Prostate gland (tissue), 2 donors: Measurements from ENCODE around the gene ABO. TPM values are rescaled to one million over a fixed set of nuclear protein-coding genes. Genes with fewer than 3 reads are reported as not detected.
"Not testable (repeated sequence)": the region's sequence is repeated elsewhere in the genome, so short reads cannot be mapped to it uniquely, and the experiment has no call there.

ENCODE experiments used
- DNase-seq: peaks from one replicate; pipeline ENCODE4 v3.0.0-alpha.2; 2019; ENCODE audit warnings: low spot score
- H3K27ac ChIP-seq, 2 donors: fragments of 200-600 bp; sonication (generic); 2 replicates each; pipeline ENCODE4 v1.5.1; 2017 to 2019
- H3K27me3 ChIP-seq: fragments of 200-600 bp; sonication (generic); replicated peaks from 2 replicates; pipeline ENCODE4 v1.5.1; 2019; ENCODE audit not compliant: insufficient read depth
- H3K36me3 ChIP-seq, 2 donors: fragments of 200-600 bp; sonication (generic); 1 replicate in 1 of 2; 2 replicates in 1 of 2; pipeline versions ENCODE4 v1.5.1 to v1.8.1; 2017 to 2019
- H3K4me1 ChIP-seq: fragments of 200-600 bp; sonication (generic); replicated peaks from 2 replicates; pipeline ENCODE4 v1.5.1; 2019
- H3K4me3 ChIP-seq, 2 donors: fragments of 200-600 bp; sonication (generic); 2 replicates each; pipeline ENCODE4 v1.5.1; 2017 to 2019
- H3K9me3 ChIP-seq: fragments of 200-600 bp; sonication (generic); 2 replicates; pipeline ENCODE4 v1.5.1; 2017
- POLR2A ChIP-seq: fragments of 450-650 bp; IDR thresholded peaks from one replicate; pipeline ENCODE4 v1.6.1; 2016; ENCODE audit warnings: antibody characterized with exemption, mild to moderate bottlenecking
- POLR2AphosphoS5 ChIP-seq: sonication (generic); formaldehyde crosslinking; IDR thresholded peaks from one replicate; pipeline ENCODE4 v1.6.1; 2017; ENCODE audit warnings: antibody characterized with exemption
- WGBS: methylation state at CpG from one replicate; pipeline ENCODE4 v1.1.5; 2018; 5-methylcytosine and 5-hydroxymethylcytosine counted together
- intact Hi-C: fragments of 100-400 bp; cut with DNase I; formaldehyde crosslinking; loops from one replicate; pipeline ENCODE4 v1.14.2; 2022
- total RNA-seq, 2 donors: library from RNA; depleted of rRNA; stranded (reverse); fragments of >200 nt; gene quantifications; one replicate each; pipeline ENCODE4 v1.1.0, GENCODE V29; 2016
- TF ChIP-seq, protein P1 (sequence below), 4 experiments: fragments of 200-600 bp in 2 of 4; fragments of 450-650 bp in 2 of 4; sonication (generic) in 2 of 4; IDR thresholded peaks; 1 replicate in 3 of 4; 2 replicates in 1 of 4; pipeline ENCODE4 v1.5.1; 2016 to 2019; ENCODE audit warnings: antibody characterized with exemption in 4 of 4, mild to moderate bottlenecking in 2 of 4, moderate library complexity in 2 of 4

Gene ABO
- total RNA-seq, 2 donors from 2014 or later = 3.5 to 14.8 TPM

DNA sequence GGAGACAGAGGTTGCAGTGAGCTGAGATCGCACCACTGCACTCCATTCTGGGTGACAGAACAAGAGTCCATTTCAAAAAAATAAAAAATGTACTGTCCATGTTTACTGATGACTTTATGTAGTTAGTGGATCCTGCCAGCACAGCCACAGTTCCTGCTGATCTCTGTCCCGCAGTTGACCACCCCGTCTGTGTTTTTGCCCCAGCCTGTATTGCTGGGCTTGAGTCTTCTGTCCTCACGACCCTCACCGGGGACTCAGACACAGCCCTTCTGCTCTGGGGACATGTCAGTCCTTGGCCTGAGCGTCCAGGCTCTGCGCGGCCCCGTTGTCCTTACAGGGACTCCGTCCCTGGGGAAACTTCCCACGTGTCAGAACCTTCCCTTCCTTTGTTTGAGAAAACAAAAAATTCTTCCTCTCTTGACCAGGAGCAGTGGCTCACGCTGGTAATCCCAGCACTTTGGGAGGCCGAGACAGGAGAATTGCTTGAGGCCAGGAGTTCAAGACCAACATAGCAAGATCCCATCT is 46.5 kb upstream of the ABO start:
- no peak overlapping the region for H3K27ac ChIP-seq
- H3K27me3 ChIP-seq = no peaks in the 10 kb centered on the region
- no peak overlapping the region for H3K4me3 ChIP-seq
- no peaks in the 10 kb centered on the region for H3K36me3 ChIP-seq
- no peaks in the 10 kb centered on the region for H3K4me1 ChIP-seq
- intact Hi-C loops = no loop called here
- 84% methylated on average over 13 of the region's 13 CpGs for WGBS
- DNase-seq = no peak
- H3K9me3 ChIP-seq = no peaks in the 10 kb centered on the region
- TF ChIP-seq, protein P1, sequence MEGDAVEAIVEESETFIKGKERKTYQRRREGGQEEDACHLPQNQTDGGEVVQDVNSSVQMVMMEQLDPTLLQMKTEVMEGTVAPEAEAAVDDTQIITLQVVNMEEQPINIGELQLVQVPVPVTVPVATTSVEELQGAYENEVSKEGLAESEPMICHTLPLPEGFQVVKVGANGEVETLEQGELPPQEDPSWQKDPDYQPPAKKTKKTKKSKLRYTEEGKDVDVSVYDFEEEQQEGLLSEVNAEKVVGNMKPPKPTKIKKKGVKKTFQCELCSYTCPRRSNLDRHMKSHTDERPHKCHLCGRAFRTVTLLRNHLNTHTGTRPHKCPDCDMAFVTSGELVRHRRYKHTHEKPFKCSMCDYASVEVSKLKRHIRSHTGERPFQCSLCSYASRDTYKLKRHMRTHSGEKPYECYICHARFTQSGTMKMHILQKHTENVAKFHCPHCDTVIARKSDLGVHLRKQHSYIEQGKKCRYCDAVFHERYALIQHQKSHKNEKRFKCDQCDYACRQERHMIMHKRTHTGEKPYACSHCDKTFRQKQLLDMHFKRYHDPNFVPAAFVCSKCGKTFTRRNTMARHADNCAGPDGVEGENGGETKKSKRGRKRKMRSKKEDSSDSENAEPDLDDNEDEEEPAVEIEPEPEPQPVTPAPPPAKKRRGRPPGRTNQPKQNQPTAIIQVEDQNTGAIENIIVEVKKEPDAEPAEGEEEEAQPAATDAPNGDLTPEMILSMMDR (IDR thresholded peaks at IDR 0.05) = no peak
- no peak for TF ChIP-seq POLR2AphosphoS5

DNA sequence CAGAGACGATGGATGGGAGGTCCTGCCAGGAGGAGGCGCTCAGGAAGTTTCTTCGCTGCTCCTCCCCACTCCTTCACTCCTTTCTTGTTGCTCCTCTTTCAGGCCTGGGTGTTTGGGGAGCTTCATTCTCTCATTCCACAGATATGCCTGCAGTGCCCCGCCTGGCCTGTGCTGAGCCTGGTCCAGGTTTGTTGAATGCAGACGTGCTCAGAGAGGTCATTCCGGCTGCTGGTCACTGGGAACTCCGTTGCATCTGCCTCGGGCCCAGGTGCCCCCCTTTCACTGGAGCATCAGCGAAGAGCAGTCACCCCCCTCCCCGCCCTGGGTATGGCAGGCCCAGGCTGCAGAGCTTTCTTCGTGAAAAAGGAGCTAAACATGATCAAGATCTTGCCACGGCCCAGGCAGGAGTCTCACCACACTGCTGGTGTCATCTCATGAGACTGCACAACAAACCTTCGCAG is 45.5 kb upstream of the ABO start:
- intact Hi-C loops = no loop called here
- no peak overlapping the region for H3K27ac ChIP-seq
- H3K4me1 ChIP-seq = no peaks in the 10 kb centered on the region
- no peaks in the 10 kb centered on the region for H3K27me3 ChIP-seq
- TF ChIP-seq POLR2A (no peak), POLR2AphosphoS5 (no peak)
- TF ChIP-seq, protein P1 (IDR thresholded peaks at IDR 0.05) = no peak
- H3K36me3 ChIP-seq = no peaks in the 10 kb centered on the region
- no peaks in the 10 kb centered on the region for H3K9me3 ChIP-seq
- H3K4me3 ChIP-seq = no peak overlapping the region
- no peak for DNase-seq
- 73% methylated on average over 13 of the region's 13 CpGs for WGBS

DNA sequence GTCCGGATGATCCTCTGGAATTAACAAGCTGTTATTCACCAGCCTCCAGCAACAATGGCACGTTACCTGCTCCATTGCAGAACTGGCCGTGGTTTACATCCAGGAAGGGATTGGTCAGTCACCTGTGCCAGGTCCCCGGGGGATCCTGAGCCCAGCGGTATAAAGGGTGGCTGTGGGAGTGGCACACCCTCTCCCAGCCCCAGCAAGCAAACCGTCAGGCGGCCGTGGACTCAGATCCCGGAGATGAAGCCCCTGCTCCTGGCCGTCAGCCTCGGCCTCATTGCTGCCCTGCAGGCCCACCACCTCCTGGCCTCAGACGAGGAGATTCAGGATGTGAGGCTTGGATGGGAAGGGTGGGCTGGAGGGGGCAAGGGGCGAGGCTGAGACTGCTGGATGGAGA is 42.5 kb upstream of the ABO start:
- intact Hi-C loops, DNase-seq, H3K27me3 ChIP-seq, H3K4me3 ChIP-seq, H3K36me3 ChIP-seq, H3K4me1 ChIP-seq, H3K9me3 ChIP-seq, H3K27ac ChIP-seq: not testable (repeated sequence)
- 36% methylated on average over 5 of the region's 13 CpGs for WGBS

DNA sequence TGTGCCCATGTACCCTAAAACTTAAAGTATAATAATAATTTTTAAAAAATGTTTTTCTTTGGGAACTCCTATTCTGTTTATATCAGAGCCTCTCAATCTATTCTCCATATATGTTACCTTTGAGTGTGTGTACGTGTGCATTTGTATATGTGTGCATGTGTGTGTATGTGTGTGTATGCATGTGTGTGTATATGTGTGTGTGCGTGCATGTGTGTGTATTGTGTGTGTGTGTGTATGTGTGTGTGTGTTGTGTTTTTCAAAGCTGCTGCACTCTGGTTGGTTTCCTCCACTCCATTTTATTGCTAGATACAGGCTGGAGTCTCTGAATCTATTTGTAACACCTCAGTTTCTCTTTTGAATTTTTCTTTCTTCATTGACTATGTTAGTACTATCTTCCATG is 41.0 kb upstream of the ABO start:
- intact Hi-C loops = no loop called here
- no peak overlapping the region for H3K4me3 ChIP-seq
- no peak overlapping the region for H3K27ac ChIP-seq
- no peaks in the 10 kb centered on the region for H3K4me1 ChIP-seq
- no peaks in the 10 kb centered on the region for H3K36me3 ChIP-seq
- no peaks in the 10 kb centered on the region for H3K27me3 ChIP-seq
- H3K9me3 ChIP-seq = no peaks in the 10 kb centered on the region
- TF ChIP-seq, protein P1 (IDR thresholded peaks at IDR 0.05) = no peak
- TF ChIP-seq POLR2A = no peak
- no peak for TF ChIP-seq POLR2AphosphoS5
- WGBS = 75% methylated on average over 2 of the region's 2 CpGs
- DNase-seq = no peak

DNA sequence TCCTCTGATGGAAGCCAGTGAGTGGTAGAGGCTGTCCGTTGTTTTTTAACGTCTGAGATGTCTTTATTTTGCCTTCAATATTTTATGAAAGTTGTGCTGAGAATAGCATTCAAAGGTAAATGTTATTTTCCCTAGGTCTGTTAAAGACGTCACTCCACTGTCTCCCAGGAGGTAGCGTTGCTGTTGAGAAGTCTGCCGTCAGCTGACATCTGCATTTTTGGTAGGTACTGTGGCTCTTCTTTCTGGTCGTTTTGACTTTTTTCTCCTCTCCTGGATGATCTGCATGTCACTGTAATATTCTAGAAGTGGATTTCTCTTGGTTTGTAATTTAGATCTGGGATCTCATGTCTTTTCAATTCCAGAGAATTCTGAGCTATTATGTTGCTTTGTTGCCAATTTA is 34.6 kb upstream of the ABO start:
- Histone ChIP-seq H3K4me3 (no peak overlapping the region), H3K4me1 (no peaks in the 10 kb centered on the region), H3K27ac (no peak overlapping the region), H3K9me3 (no peaks in the 10 kb centered on the region), H3K27me3 (no peaks in the 10 kb centered on the region), H3K36me3 (no peaks in the 10 kb centered on the region)
- TF ChIP-seq POLR2A (no peak), POLR2AphosphoS5 (no peak)
- TF ChIP-seq, protein P1 (IDR thresholded peaks at IDR 0.05) = no peak
- 76% methylated on average over 6 of the region's 6 CpGs for WGBS
- intact Hi-C loops = no loop called here
- no peak for DNase-seq
